Measurements from ENCODE around the gene ARMH3.

GRCh38 chr10:101920546-101920945 lies 135.4 kb downstream of the ARMH3 start:
- TF ChIP-seq CTCF (IDR thresholded peaks at IDR 0.05; ENCODE audit: low read length): no peak
- TF ChIP-seq EZH2 (optimal IDR thresholded peaks at IDR 0.05; ENCODE audit: low read depth, low read length): no peak
